HG03378 (cell line): ENCODE measurements around the gene ZNF576.
"Not testable (repeated sequence)": the region's sequence is repeated elsewhere in the genome, so short reads cannot be mapped to it uniquely, and the experiment has no call there.

Source experiments
- ATAC-seq: cut with Tn5 transposase; IDR thresholded peaks from one replicate; pipeline ENCODE4 v1.9.1; 2021; ENCODE audit warnings: mild to moderate bottlenecking, moderate library complexity; ENCODE audit not compliant: unreplicated experiment

The ZNF576 gene

GRCh38 chr19:43644181-43644580 lies 47.8 kb downstream of the ZNF576 start:
- ATAC-seq = no peak

GRCh38 chr19:43648633-43649032 lies 52.2 kb downstream of the ZNF576 start:
- no peak for ATAC-seq

- no peak for ATAC-seq
Measured at GRCh38 chr19:43649514-43649913, 53.1 kb downstream of the ZNF576 start.

GRCh38 chr19:43650276-43650675 lies 53.9 kb downstream of the ZNF576 start:
- ATAC-seq = not testable (repeated sequence)
